GM23248 (cell line): ENCODE data around the gene NR2C2.

Source experiments
- EZH2 ChIP-seq: fragments of 200-600 bp; sonication (generic); IDR thresholded peaks from 2 replicates; pipeline ENCODE4 v1.6.1; 2018; ENCODE audit warnings: antibody characterized with exemption, mild to moderate bottlenecking; ENCODE audit not compliant: insufficient read depth, poor library complexity, severe bottlenecking
- EZH2phosphoT487 ChIP-seq: fragments of 200-600 bp; sonication (generic); IDR thresholded peaks from 2 replicates; pipeline ENCODE4 v1.6.1; 2018; ENCODE audit warnings: antibody characterized with exemption, moderate library complexity, mild to moderate bottlenecking, low read depth; ENCODE audit not compliant: insufficient read depth

DNA sequence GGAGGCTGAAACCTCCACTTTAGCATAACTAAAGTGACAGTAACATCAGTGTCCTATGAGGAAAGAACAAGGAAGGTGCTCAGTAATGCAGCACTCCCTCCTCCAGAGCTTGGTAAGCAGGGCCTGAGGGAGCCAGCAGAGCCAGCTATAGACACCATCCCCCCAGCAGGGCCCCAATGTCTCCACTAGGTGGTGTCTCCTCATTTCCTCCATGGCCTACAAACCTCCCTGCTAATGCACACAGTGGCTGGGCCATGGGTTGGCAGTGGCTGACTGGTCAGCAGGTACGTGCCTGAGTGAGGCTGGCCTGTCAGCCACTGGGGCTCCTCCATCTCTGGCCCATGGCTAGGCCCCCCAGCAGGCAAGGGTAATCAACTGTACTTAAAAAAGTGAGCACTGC, 104.1 kb downstream of the NR2C2 start:
- TF ChIP-seq EZH2 (no peak), EZH2phosphoT487 (no peak)
